Activated CD4-positive, alpha-beta memory T cell treated with anti-CD3 and anti-CD28 coated beads for 36 hours (primary cell): Measurements from ENCODE around the gene MIA3. TPM values are rescaled to one million over a fixed set of nuclear protein-coding genes. Genes with fewer than 3 reads are reported as not detected.

Source experiments
- CTCF ChIA-PET: fragments of 350-600 bp; sonication (Branson Sonifier 250); formaldehyde crosslinking; loops from one replicate; lab custom pipeline; 2021; ENCODE audit warnings: antibody characterized with exemption, inconsistent platforms; lab: Charles Lee
- POLR2A ChIA-PET: fragments of 350-600 bp; sonication (Branson Sonifier 250); formaldehyde crosslinking; loops from one replicate; lab custom pipeline; 2021; ENCODE audit warnings: antibody characterized with exemption; lab: Charles Lee
- DNase-seq: peaks from one replicate; pipeline ENCODE4 v3.0.0-alpha.2; 2020
- H3K27ac Mint-ChIP-seq: one replicate; pipeline ENCODE4 v1.8.0; 2021; ENCODE audit warnings: mixed read lengths
- H3K27me3 Mint-ChIP-seq: one replicate; pipeline ENCODE4 v1.8.0; 2021; ENCODE audit warnings: mixed read lengths
- H3K36me3 Mint-ChIP-seq: one replicate; pipeline ENCODE4 v1.8.0; 2021; ENCODE audit warnings: mixed read lengths
- H3K4me1 Mint-ChIP-seq: one replicate; pipeline ENCODE4 v1.8.0; 2021; ENCODE audit warnings: low read depth, mixed read lengths
- H3K4me3 Mint-ChIP-seq: one replicate; pipeline ENCODE4 v1.8.0; 2021; ENCODE audit warnings: mild to moderate bottlenecking, mixed read lengths
- H3K9me3 Mint-ChIP-seq: one replicate; pipeline ENCODE4 v1.8.0; 2021; ENCODE audit warnings: mixed read lengths
- intact Hi-C: fragments of 100-400 bp; cut with micrococcal nuclease; formaldehyde crosslinking; loops from one replicate; pipeline ENCODE4 v1.15.1; 2023
- total RNA-seq, 2 experiments: library from RNA; stranded (reverse); gene quantifications; one replicate each; pipeline ENCODE4 v1.2.3, GENCODE V29; 2021

The MIA3 gene
- total RNA-seq = 10 to 100 TPM; 41.5 to 43.2 TPM

GRCh38 chr1:222618001-222618879, at the start of gene MIA3:
Gene MIA3 (plus strand): TSS chr1:222618097. CDS start chr1:222618111, 14 bp downstream.
- H3K36me3 Mint-ChIP-seq = peaks cover 7% of the 10 kb centered on the region
- H3K27ac Mint-ChIP-seq = peak within 1 kb of the TSS; percentile 63
- H3K27me3 Mint-ChIP-seq = peaks cover 13% of the 10 kb centered on the region
- CTCF ChIA-PET = no interaction called here
- H3K4me3 Mint-ChIP-seq = peak within 1 kb of the TSS; percentile 82
- intact Hi-C loops = loop anchor here (5.0 kb wide), 1 partner anchor 199 kb away; the partner anchor contains the start of gene DISP1
- POLR2A ChIA-PET = no interaction called here
- no peaks in the 10 kb centered on the region for H3K9me3 Mint-ChIP-seq
- H3K4me1 Mint-ChIP-seq = peaks cover 24% of the 10 kb centered on the region
- peak; percentile 81 for DNase-seq

DNA sequence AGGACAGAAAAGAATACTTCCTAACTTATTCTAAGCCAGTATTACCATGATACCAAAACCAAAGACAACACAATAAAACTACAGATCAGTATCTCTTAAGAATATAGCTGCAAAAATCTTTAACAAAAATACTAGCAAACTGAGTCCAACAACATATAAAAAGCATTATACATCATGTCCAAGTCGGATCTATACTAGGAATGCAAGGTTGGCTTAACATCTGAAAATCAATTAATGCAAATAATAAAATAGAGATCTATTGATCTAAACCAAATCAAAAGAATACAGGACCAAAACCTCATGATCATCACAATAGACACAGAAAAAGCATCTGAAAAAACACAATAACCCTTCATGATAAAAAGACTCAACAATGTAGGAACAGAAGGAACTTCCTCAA, 47.1 kb upstream of the MIA3 start:
- H3K27ac Mint-ChIP-seq = no peak overlapping the region
- H3K9me3 Mint-ChIP-seq = peaks cover 7% of the 10 kb centered on the region
- intact Hi-C loops = no loop called here
- H3K4me1 Mint-ChIP-seq = no peaks in the 10 kb centered on the region
- H3K4me3 Mint-ChIP-seq = no peak overlapping the region
- H3K36me3 Mint-ChIP-seq = peaks cover 68% of the 10 kb centered on the region
- CTCF ChIA-PET = no interaction called here
- POLR2A ChIA-PET = no interaction called here
- DNase-seq = no peak
- H3K27me3 Mint-ChIP-seq = no peaks in the 10 kb centered on the region

- Mint-ChIP-seq H3K36me3 (peaks cover 59% of the 10 kb centered on the region), H3K4me3 (no peak overlapping the region), H3K9me3 (no peaks in the 10 kb centered on the region), H3K27ac (no peak overlapping the region), H3K4me1 (peaks cover 6% of the 10 kb centered on the region), H3K27me3 (no peaks in the 10 kb centered on the region)
- ChIA-PET POLR2A (no interaction called here), CTCF (interaction anchor here (0.9 kb wide), 1 partner anchor 18 kb away, joined by 5 read pairs; no protein-coding TSS in a partner anchor)
- DNase-seq = no peak
- intact Hi-C loops = no loop called here
Measured at GRCh38 chr1:222579316-222579715, 38.6 kb upstream of the MIA3 start.

- POLR2A ChIA-PET = no interaction called here
- no peak overlapping the region for H3K4me3 Mint-ChIP-seq
Measured at GRCh38 chr1:222582099-222582774, 35.7 kb upstream of the MIA3 start.

GRCh38 chr1:222583079-222583478, 34.8 kb upstream of the MIA3 start:
- H3K36me3 Mint-ChIP-seq = peaks cover 50% of the 10 kb centered on the region
- POLR2A ChIA-PET = no interaction called here

More at GRCh38 chr1:222582099-222582774, 35.7 kb upstream of the MIA3 start:
- intact Hi-C loops = no loop called here
- peaks cover 49% of the 10 kb centered on the region for H3K36me3 Mint-ChIP-seq
- H3K4me1 Mint-ChIP-seq = peaks cover 22% of the 10 kb centered on the region
- no peak overlapping the region for H3K27ac Mint-ChIP-seq
- no peaks in the 10 kb centered on the region for H3K9me3 Mint-ChIP-seq
- no peak for DNase-seq
- no peaks in the 10 kb centered on the region for H3K27me3 Mint-ChIP-seq
- CTCF ChIA-PET = interaction anchor here (1.1 kb wide), 1 partner anchor 52 kb away, joined by 3 read pairs; no protein-coding TSS in a partner anchor

GRCh38 chr1:222586842-222587241, 31.1 kb upstream of the MIA3 start:
- DNase-seq = no peak
- intact Hi-C loops = no loop called here
- Mint-ChIP-seq H3K9me3 (no peaks in the 10 kb centered on the region), H3K4me1 (peaks cover 51% of the 10 kb centered on the region), H3K27ac (peak overlapping the region; percentile 38), H3K4me3 (no peak overlapping the region), H3K36me3 (peaks cover 44% of the 10 kb centered on the region), H3K27me3 (no peaks in the 10 kb centered on the region)
- CTCF ChIA-PET = no interaction called here
- POLR2A ChIA-PET = no interaction called here

More at GRCh38 chr1:222583079-222583478, 34.8 kb upstream of the MIA3 start:
- no peak overlapping the region for H3K4me3 Mint-ChIP-seq
- H3K27ac Mint-ChIP-seq = no peak overlapping the region
- intact Hi-C loops = no loop called here
- no peaks in the 10 kb centered on the region for H3K9me3 Mint-ChIP-seq
- CTCF ChIA-PET = no interaction called here
- peaks cover 26% of the 10 kb centered on the region for H3K4me1 Mint-ChIP-seq
- no peak for DNase-seq
- H3K27me3 Mint-ChIP-seq = no peaks in the 10 kb centered on the region

- Mint-ChIP-seq H3K4me3 (no peak overlapping the region), H3K27ac (no peak overlapping the region), H3K9me3 (no peaks in the 10 kb centered on the region), H3K27me3 (no peaks in the 10 kb centered on the region), H3K36me3 (peaks cover 32% of the 10 kb centered on the region), H3K4me1 (peaks cover 45% of the 10 kb centered on the region)
- ChIA-PET POLR2A (no interaction called here), CTCF (interaction anchor here (1.2 kb wide), 1 partner anchor 46 kb away, joined by 3 read pairs; no protein-coding TSS in a partner anchor)
- intact Hi-C loops = loop anchor here (2.0 kb wide), 2 partner anchors 123 to 125 kb away; partner anchors contain the start of genes AIDA and BROX
- DNase-seq = no peak
Measured at GRCh38 chr1:222588135-222588534, 29.8 kb upstream of the MIA3 start.

DNA sequence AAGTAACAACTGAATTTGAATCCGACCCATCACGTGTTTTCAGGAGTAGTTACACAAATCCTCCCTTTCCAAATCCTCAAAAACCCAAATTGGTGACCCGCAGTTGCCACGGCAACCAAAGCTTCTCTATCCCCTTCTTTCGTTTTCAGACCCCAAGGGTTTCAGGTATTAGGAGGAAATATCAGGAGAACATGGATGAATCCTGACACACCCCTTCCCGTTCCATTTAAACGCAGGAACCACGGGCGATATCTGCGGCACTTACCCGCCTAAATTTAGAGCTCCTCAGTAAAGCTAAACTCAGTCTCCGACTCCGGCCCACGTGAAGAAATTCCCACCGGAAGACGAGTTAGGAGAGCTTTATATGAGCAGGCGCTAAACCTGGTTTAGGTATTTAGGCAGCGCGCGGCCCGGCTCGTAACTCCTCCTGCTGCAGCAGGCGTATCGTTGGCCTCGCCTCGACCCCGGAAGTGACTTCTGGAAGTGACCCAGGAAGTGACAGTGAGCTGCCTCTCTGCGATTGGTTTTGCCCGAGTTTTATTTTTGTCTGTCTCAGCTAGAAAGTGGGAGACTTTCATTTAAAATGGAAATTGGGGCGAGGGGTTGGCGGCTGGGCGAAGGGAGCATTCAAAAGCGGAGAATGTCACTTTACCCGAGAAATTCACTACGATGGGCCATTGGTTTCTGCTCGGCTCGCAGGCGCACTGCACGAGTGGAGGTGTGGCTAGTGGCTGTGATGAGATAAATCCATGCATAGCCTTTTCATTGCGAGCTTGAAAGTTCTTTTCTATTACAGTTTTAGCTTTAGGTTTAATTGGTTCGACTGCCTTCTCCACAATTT, 28.2 kb upstream of the MIA3 start, which contains the start of gene TAF1A:
Gene TAF1A (minus strand): TSS at position 472 of the 841 bp plus-strand sequence.
- CTCF ChIA-PET = interaction anchor here (0.8 to 3.5 kb wide), 5 partner anchors 31 to 500 kb away, joined by 3 to 27 read pairs (median 5); no protein-coding TSS in a partner anchor

DNA sequence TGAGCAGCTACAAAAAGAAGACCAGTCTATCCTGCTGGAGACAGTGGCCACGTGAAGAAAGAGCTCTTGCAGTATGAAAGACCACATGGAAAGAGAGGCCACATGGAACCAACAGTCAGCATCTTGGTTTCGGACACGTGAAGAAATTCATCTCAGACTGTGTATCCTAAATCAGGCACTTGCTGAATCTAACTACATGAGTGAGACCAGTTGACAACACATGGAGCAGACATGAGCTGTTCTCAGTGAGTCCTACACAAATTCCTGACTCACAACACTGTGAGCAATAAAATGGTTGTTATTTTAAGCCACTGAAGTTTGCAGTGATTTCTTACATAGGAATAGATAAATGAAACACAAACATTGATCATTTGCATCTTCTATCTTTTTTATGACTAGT, 25.7 kb upstream of the MIA3 start:
- peaks cover 15% of the 10 kb centered on the region for H3K36me3 Mint-ChIP-seq
- DNase-seq = no peak
- H3K9me3 Mint-ChIP-seq = peaks cover 4% of the 10 kb centered on the region
- H3K27ac Mint-ChIP-seq = no peak overlapping the region
- no peaks in the 10 kb centered on the region for H3K27me3 Mint-ChIP-seq
- POLR2A ChIA-PET = interaction anchor here (0.6 kb wide), 1 partner anchor 788 kb away, joined by 3 read pairs; no protein-coding TSS in a partner anchor
- intact Hi-C loops = no loop called here
- CTCF ChIA-PET = interaction anchor here (3.5 kb wide), 1 partner anchor 42 kb away, joined by 27 read pairs; no protein-coding TSS in a partner anchor
- H3K4me1 Mint-ChIP-seq = peaks cover 30% of the 10 kb centered on the region
- H3K4me3 Mint-ChIP-seq = no peak overlapping the region

More for the DNA sequence above, 28.2 kb upstream of the MIA3 start, which contains the start of gene TAF1A:
- Mint-ChIP-seq H3K36me3 (peaks cover 29% of the 10 kb centered on the region), H3K27ac (peak within 1 kb of the TSS; percentile 96), H3K4me1 (peaks cover 45% of the 10 kb centered on the region), H3K4me3 (peak within 1 kb of the TSS; percentile 97), H3K9me3 (no peaks in the 10 kb centered on the region), H3K27me3 (no peaks in the 10 kb centered on the region)
- POLR2A ChIA-PET = interaction anchor here (1.1 to 2.2 kb wide), 6 partner anchors 10 to 123 kb away, joined by 3 to 9 read pairs (median 5); partner anchors contain the start of genes AIDA and BROX
- intact Hi-C loops = loop anchor here (1.0 to 2.0 kb wide), 4 partner anchors 28 to 125 kb away; partner anchors contain the start of genes AIDA and BROX
- peak; percentile 92 for DNase-seq

GRCh38 chr1:222594789-222595188, 23.1 kb upstream of the MIA3 start:
- intact Hi-C loops = no loop called here
- Mint-ChIP-seq H3K9me3 (peaks cover 4% of the 10 kb centered on the region), H3K4me1 (peaks cover 9% of the 10 kb centered on the region), H3K27me3 (no peaks in the 10 kb centered on the region), H3K4me3 (no peak overlapping the region), H3K27ac (no peak overlapping the region), H3K36me3 (peaks cover under 1% of the 10 kb centered on the region)
- CTCF ChIA-PET = interaction anchor here (0.6 to 1.3 kb wide), 2 partner anchors 19 to 139 kb away, joined by 3 read pairs; no protein-coding TSS in a partner anchor
- DNase-seq = no peak
- POLR2A ChIA-PET = no interaction called here

DNA sequence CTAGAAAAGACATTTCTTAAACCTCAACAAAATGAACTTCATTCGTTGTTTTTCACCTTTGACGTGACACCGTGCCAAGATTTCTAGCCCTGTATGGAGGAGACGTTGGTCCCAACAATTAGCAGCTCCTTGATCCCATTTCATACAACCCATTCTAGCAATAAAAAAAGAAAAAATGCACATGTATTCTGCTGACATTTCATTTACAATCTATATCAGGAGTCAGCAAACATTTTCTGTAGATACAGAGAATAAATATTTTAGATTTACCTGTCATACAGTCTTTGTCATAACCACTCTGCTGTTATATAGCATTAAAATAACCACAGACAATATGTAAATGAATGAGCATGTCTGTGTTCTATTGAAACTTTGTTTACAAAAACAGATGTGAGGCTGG, 21.2 kb upstream of the MIA3 start:
- CTCF ChIA-PET = no interaction called here
- POLR2A ChIA-PET = no interaction called here
- no peak overlapping the region for H3K4me3 Mint-ChIP-seq

More for the DNA sequence above, 21.2 kb upstream of the MIA3 start:
- no peak for DNase-seq
- Mint-ChIP-seq H3K4me1 (no peaks in the 10 kb centered on the region), H3K27ac (no peak overlapping the region), H3K36me3 (no peaks in the 10 kb centered on the region), H3K9me3 (peaks cover 4% of the 10 kb centered on the region), H3K27me3 (no peaks in the 10 kb centered on the region)
- intact Hi-C loops = no loop called here
